GM11168 (cell line): Measurements from ENCODE around the gene CLDN11.

Source experiments
- in situ Hi-C: fragments of 300-500 bp; cut with MboI; formaldehyde crosslinking; loops from one replicate; pipeline ENCODE4 v1.12.0; 2022; ENCODE audit warnings: low sequenced_read_pairs; ENCODE audit not compliant: unreplicated experiment

CLDN11 gene

GRCh38 chr3:170425491-170426239 lies 7.0 kb downstream of the CLDN11 start:
- in situ Hi-C loops, result no loop called here

- in situ Hi-C loops, result no loop called here
Observed at GRCh38 chr3:170426240-170426797, 7.7 kb downstream of the CLDN11 start.

- in situ Hi-C loops, result no loop called here
Observed at GRCh38 chr3:170428095-170428494, 9.4 kb downstream of the CLDN11 start.

- in situ Hi-C loops, result no loop called here
Observed at GRCh38 chr3:170429050-170429449, 10.4 kb downstream of the CLDN11 start.

- in situ Hi-C loops, result no loop called here
Observed at GRCh38 chr3:170431054-170431453, 12.4 kb downstream of the CLDN11 start.

GRCh38 chr3:170432416-170432815 lies 13.7 kb downstream of the CLDN11 start:
- in situ Hi-C loops, result no loop called here

GRCh38 chr3:170436697-170437096 lies 18.0 kb downstream of the CLDN11 start:
- in situ Hi-C loops, result no loop called here

GRCh38 chr3:170437176-170437575 lies 18.5 kb downstream of the CLDN11 start:
- in situ Hi-C loops, result no loop called here

- in situ Hi-C loops, result no loop called here
Observed at GRCh38 chr3:170437696-170438407, 19.2 kb downstream of the CLDN11 start.

GRCh38 chr3:170438836-170439235 lies 20.2 kb downstream of the CLDN11 start:
- in situ Hi-C loops, result no loop called here

GRCh38 chr3:170440344-170440743 lies 21.7 kb downstream of the CLDN11 start:
- in situ Hi-C loops, result no loop called here

- in situ Hi-C loops, result no loop called here
Observed at GRCh38 chr3:170441412-170441811, 22.7 kb downstream of the CLDN11 start.

- in situ Hi-C loops, result no loop called here
Observed at GRCh38 chr3:170442947-170443346, 24.3 kb downstream of the CLDN11 start.

- in situ Hi-C loops, result no loop called here
Observed at GRCh38 chr3:170443457-170443856, 24.8 kb downstream of the CLDN11 start.

GRCh38 chr3:170448584-170448983 lies 29.9 kb downstream of the CLDN11 start:
- in situ Hi-C loops, result no loop called here

- in situ Hi-C loops, result no loop called here
Observed at GRCh38 chr3:170450039-170450438, 31.4 kb downstream of the CLDN11 start.

GRCh38 chr3:170454509-170454908 lies 35.8 kb downstream of the CLDN11 start:
- in situ Hi-C loops, result no loop called here

GRCh38 chr3:170458285-170458684 lies 39.6 kb downstream of the CLDN11 start:
- in situ Hi-C loops, result no loop called here

- in situ Hi-C loops, result no loop called here
Observed at GRCh38 chr3:170463011-170463410, 44.3 kb downstream of the CLDN11 start.

- in situ Hi-C loops, result no loop called here
Observed at GRCh38 chr3:170465955-170466354, 47.3 kb downstream of the CLDN11 start.

GRCh38 chr3:170467007-170467406 lies 48.3 kb downstream of the CLDN11 start:
- in situ Hi-C loops, result no loop called here
